GM21619 (cell line): ENCODE measurements around the gene RGS4.

Source experiments
- ATAC-seq: cut with Tn5 transposase; IDR thresholded peaks from one replicate; pipeline ENCODE4 v1.9.1; 2021; ENCODE audit not compliant: unreplicated experiment

RGS4 gene

GRCh38 chr1:163094589-163094988, 25.4 kb downstream of the RGS4 start:
- no peak for ATAC-seq

- no peak for ATAC-seq
Observed at GRCh38 chr1:163095213-163095612, 26.1 kb downstream of the RGS4 start.

- no peak for ATAC-seq
Observed at GRCh38 chr1:163102590-163102989, 33.4 kb downstream of the RGS4 start.

- no peak for ATAC-seq
Observed at GRCh38 chr1:163104385-163105099, 35.4 kb downstream of the RGS4 start.

- ATAC-seq, result no peak
Observed at GRCh38 chr1:163106364-163106987, 37.3 kb downstream of the RGS4 start.

- no peak for ATAC-seq
Observed at GRCh38 chr1:163107655-163108054, 38.5 kb downstream of the RGS4 start.

GRCh38 chr1:163115887-163116286, 46.7 kb downstream of the RGS4 start:
- no peak for ATAC-seq

- ATAC-seq, result no peak
Observed at GRCh38 chr1:163119707-163120106, 50.5 kb downstream of the RGS4 start.

GRCh38 chr1:163120372-163120771, 51.2 kb downstream of the RGS4 start:
- no peak for ATAC-seq

GRCh38 chr1:163124812-163125211, 55.7 kb downstream of the RGS4 start:
- no peak for ATAC-seq
